DND-41 (cell line): ENCODE data around the gene IL4I1.
A peak's percentile ranks its signal among the peaks of the same experiment; 100 is the strongest.

Experiments used
- ATAC-seq: fragments of 200-7000 bp; cut with Tn5 transposase; 3 replicates; pipeline ENCODE4 v1.9.1; 2021; ENCODE audit warnings: low read depth; ENCODE audit not compliant: insufficient read depth
- DNase-seq: peaks from one replicate; pipeline ENCODE4 v3.0.0-alpha.2; 2020
- H2AFZ ChIP-seq: 2 replicates; pipeline ENCODE4 v1.6.0; 2012; ENCODE audit warnings: low read depth, low read length
- H3K27ac ChIP-seq: 2 replicates; pipeline ENCODE4 v1.5.1; 2012; ENCODE audit warnings: low read length, inconsistent platforms
- H3K27me3 ChIP-seq: fragments of 200-600 bp; sonication (generic); 2 replicates; pipeline ENCODE4 v1.6.0; 2012; ENCODE audit warnings: low read length, mild to moderate bottlenecking, inconsistent platforms; ENCODE audit not compliant: insufficient read depth, poor library complexity
- H3K36me3 ChIP-seq: 2 replicates; pipeline ENCODE4 v1.5.1; 2012; ENCODE audit warnings: low read length, inconsistent platforms; ENCODE audit not compliant: insufficient read depth
- H3K4me1 ChIP-seq: 2 replicates; pipeline ENCODE4 v1.5.1; 2012; ENCODE audit warnings: mild to moderate bottlenecking, low read length; ENCODE audit not compliant: insufficient read depth
- H3K4me2 ChIP-seq: 2 replicates; pipeline ENCODE4 v1.6.0; 2012; ENCODE audit warnings: mild to moderate bottlenecking, moderate library complexity, low read length, inconsistent platforms; ENCODE audit not compliant: insufficient read depth
- H3K4me3 ChIP-seq, 2 experiments: fragments of 200-600 bp in 1 of 2; shearing (Covaris generic) in 1 of 2; 2 replicates each; pipeline ENCODE4 v1.5.1; 2012 to 2016; ENCODE audit warnings: inconsistent platforms in 2 of 2, low read length in 2 of 2, mild to moderate bottlenecking in 2 of 2, low read depth in 1 of 2, moderate library complexity in 1 of 2
- H3K79me2 ChIP-seq: 2 replicates; pipeline ENCODE4 v1.6.0; 2012; ENCODE audit warnings: low read length, inconsistent platforms; ENCODE audit not compliant: insufficient read depth
- H3K9ac ChIP-seq: 2 replicates; pipeline ENCODE4 v1.6.0; 2012; ENCODE audit warnings: low read depth, mild to moderate bottlenecking, inconsistent platforms, low read length, moderate library complexity
- H3K9me3 ChIP-seq: 2 replicates; pipeline ENCODE4 v1.5.1; 2012; ENCODE audit warnings: low read length, moderate library complexity, mild to moderate bottlenecking, inconsistent platforms; ENCODE audit not compliant: insufficient read depth, severe bottlenecking
- H4K20me1 ChIP-seq: 2 replicates; pipeline ENCODE4 v1.6.0; 2012; ENCODE audit warnings: low read length; ENCODE audit not compliant: insufficient read depth
- EZH2 ChIP-seq: IDR thresholded peaks from 3 replicates; pipeline ENCODE4 v1.6.1; 2012; ENCODE audit warnings: borderline replicate concordance, low read depth, mild to moderate bottlenecking, moderate library complexity, low read length, inconsistent platforms; ENCODE audit not compliant: severe bottlenecking
- TF ChIP-seq, protein P1 (sequence below): IDR thresholded peaks from 2 replicates; pipeline ENCODE4 v1.5.1; 2012; ENCODE audit warnings: borderline replicate concordance, low read length, moderate library complexity, mild to moderate bottlenecking; ENCODE audit not compliant: poor library complexity, severe bottlenecking; ENCODE audit errors: extremely low read depth

The IL4I1 gene

DNA sequence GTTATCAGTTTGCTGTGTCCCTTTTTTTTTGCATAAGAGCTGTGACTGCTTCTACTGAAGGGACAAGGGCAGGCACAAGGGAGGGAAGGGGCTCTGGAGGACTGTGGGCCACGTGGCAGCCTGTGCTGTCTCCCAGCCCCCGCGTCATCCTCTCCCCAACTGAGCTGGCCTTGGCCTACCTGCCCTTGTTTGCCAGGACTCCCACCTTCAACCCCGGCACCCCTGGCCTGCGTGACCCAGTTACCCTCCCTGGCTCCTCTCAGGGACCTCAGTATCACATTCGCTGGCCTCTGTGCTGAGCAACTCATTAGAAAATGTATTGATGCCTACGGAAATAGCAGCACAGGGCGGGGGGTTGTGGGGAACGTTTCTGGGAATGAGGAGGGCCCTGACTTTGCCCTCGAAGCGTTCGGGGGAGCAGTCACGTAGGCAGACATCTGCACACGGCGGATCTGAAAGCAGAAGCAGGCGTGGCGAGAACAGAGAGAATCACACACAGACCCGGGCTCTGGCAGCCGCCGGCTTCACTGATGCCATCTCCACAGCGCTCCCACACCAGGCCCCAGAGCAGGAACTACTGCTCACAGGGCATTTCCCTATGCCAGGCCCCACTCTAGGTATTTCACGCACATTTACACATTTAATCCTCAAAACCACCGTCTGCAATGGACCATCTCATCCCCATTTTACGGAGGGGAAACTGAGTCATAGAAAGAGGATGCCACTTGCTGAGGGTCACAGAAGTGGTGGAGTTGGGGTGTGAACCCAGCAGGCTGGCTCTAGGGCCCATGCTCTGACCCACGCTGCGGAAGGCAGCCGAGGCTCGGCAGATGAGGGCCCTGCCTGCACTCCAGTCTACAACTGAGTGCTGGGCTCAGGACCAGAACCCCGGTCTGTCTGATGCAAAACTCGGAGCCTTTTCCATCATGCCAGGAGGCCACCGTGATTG, 26.6 kb upstream of the IL4I1 start:
- H3K9ac ChIP-seq: peak overlapping the region; percentile 58
- H2AFZ ChIP-seq: no peak overlapping the region
- H3K9me3 ChIP-seq: no peaks in the 10 kb centered on the region
- ATAC-seq (peak; percentile 32), DNase-seq (peak; percentile 58)
- peaks cover 98% of the 10 kb centered on the region for H3K79me2 ChIP-seq
- peak overlapping the region in 1 of 2 experiments; percentile 47; a peak in 2 of 4 replicates for H3K4me3 ChIP-seq
- H3K36me3 ChIP-seq: peaks cover 88% of the 10 kb centered on the region
- H3K27ac ChIP-seq: peak overlapping the region; percentile 91
- H4K20me1 ChIP-seq: peaks cover 87% of the 10 kb centered on the region
- peaks cover 66% of the 10 kb centered on the region for H3K4me1 ChIP-seq
- no peaks in the 10 kb centered on the region for H3K27me3 ChIP-seq
- no peak for TF ChIP-seq EZH2
- TF ChIP-seq, protein P1, sequence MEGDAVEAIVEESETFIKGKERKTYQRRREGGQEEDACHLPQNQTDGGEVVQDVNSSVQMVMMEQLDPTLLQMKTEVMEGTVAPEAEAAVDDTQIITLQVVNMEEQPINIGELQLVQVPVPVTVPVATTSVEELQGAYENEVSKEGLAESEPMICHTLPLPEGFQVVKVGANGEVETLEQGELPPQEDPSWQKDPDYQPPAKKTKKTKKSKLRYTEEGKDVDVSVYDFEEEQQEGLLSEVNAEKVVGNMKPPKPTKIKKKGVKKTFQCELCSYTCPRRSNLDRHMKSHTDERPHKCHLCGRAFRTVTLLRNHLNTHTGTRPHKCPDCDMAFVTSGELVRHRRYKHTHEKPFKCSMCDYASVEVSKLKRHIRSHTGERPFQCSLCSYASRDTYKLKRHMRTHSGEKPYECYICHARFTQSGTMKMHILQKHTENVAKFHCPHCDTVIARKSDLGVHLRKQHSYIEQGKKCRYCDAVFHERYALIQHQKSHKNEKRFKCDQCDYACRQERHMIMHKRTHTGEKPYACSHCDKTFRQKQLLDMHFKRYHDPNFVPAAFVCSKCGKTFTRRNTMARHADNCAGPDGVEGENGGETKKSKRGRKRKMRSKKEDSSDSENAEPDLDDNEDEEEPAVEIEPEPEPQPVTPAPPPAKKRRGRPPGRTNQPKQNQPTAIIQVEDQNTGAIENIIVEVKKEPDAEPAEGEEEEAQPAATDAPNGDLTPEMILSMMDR: no peak
- peak overlapping the region; percentile 61 for H3K4me2 ChIP-seq

DNA sequence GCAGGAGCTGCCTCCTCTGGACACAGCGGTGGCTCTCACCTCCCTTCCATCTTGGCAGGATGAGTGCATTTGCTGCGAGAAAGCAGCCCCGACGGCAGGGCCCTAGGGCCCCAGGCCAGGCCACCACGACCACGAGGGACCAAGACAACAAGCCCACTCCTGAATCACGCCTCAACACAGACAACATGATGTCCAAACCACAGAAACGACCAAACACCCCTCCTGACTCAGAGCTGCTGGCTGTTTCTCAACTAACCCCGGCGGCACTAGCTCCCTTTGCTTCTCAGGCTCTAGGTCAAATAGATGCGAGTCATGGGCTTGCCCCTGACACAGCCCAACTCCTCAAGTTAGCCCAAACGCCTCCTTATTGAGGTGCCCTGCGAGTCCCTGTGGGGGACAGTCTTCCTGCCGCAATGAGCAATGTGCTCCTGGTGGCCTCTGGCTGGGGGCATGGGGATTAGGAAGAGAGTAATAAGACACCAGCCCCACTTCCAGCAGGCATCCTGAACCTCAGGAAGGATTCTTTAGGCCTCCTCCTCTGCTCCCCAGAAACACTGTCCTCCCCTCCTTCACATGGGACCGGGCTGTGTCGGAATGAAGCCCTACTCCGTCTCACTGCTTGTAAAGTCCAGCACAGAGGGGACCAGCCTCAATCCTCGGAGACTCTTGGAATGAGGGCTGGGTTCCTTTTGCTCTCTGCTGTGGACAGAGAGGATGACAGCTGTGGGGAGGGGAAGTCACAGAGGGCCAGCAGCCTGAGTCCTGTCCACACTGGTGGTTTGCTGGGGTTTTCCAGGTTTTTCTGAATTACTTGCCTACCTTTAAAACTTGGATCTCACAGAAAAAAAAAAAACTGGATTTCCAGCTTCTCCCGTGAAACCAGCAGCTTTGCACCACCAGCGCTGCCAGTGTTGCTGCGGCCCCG, 25.4 kb upstream of the IL4I1 start:
- H3K4me1 ChIP-seq: peaks cover 55% of the 10 kb centered on the region
- H2AFZ ChIP-seq: no peak overlapping the region
- H3K27ac ChIP-seq: peak overlapping the region; percentile 91; the same call in 1 of the 2 replicates
- TF ChIP-seq EZH2: no peak
- TF ChIP-seq, protein P1: no peak
- peak overlapping the region; percentile 61; the same call in 1 of the 2 replicates for H3K4me2 ChIP-seq
- no peak for ATAC-seq
- no peaks in the 10 kb centered on the region for H3K27me3 ChIP-seq
- no peak overlapping the region for H3K4me3 ChIP-seq
- peak overlapping the region; percentile 58; the same call in 1 of the 2 replicates for H3K9ac ChIP-seq
- H3K36me3 ChIP-seq: peaks cover 89% of the 10 kb centered on the region
- H4K20me1 ChIP-seq: peaks cover 88% of the 10 kb centered on the region
- H3K79me2 ChIP-seq: peaks cover 98% of the 10 kb centered on the region
- DNase-seq: no peak
- H3K9me3 ChIP-seq: no peaks in the 10 kb centered on the region

DNA sequence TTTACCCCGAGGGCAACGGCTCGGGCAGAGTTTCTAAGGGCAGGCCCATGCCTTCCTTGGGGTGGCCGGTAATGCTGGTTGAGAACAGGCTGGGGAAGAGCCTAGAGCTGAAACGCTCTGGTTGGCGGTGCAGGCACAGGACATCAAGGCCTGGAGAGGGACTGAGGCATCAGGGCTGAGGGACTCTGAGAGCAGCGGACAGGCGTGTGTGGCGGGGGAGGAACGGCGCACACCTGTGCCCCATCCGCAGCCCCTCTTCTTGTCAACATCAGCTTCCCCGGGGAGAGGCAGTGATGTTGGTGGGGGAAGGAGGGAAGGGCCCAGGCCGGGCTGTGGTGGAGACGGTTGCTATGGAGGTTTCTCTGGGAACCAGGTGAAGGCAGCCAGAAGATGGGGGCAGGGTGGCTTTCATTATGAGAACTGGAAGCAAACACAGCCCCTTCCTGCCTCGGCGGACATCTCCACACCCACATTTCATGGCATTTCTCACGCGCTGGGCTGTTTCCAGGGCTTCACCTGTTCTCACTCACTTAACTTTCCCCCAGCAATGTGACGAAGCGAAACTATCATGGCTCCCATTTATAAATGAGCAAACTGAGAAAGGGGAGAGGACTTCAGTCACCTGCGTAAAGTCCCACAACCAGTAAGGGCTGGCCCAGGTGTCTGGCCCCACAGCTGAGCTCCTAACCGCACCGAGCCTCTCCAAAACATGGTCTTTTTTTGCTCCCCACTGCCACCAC, 24.1 kb upstream of the IL4I1 start:
- Histone ChIP-seq H3K4me3 (no peak overlapping the region), H3K4me2 (no peak overlapping the region), H3K9ac (no peak overlapping the region), H3K27me3 (no peaks in the 10 kb centered on the region), H3K36me3 (peaks cover 90% of the 10 kb centered on the region), H2AFZ (no peak overlapping the region), H3K4me1 (peaks cover 42% of the 10 kb centered on the region), H3K27ac (no peak overlapping the region; the same call in 1 of the 2 replicates), H3K79me2 (peaks cover 99% of the 10 kb centered on the region), H3K9me3 (no peaks in the 10 kb centered on the region), H4K20me1 (peaks cover 91% of the 10 kb centered on the region)
- DNase-seq: no peak
- TF ChIP-seq EZH2: no peak
- TF ChIP-seq, protein P1: no peak
- no peak for ATAC-seq
